ENCODE measurements around the gene MPRIP.

DNA sequence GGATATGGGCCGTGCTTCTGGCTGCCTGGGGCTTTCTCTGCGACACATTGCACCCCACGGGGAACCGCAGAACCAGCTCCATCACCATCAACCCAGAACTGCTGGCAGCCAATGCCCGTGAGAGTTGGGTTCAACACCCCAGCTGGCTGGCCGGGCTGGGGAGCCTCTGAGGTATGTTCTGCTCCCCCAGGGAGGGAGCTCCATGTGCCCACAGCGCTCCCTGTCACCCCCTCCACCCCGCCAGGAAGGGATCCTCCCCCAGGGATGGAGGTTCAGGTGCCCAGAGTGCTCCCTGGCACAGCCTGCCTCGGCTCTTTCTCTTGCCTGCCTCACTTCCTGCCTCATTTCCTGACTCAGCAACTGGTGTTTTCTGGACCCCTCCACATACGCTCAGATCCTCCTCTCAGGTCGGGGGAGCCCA is 24.2 kb upstream of the MPRIP start:
- TF ChIP-seq, protein P1, sequence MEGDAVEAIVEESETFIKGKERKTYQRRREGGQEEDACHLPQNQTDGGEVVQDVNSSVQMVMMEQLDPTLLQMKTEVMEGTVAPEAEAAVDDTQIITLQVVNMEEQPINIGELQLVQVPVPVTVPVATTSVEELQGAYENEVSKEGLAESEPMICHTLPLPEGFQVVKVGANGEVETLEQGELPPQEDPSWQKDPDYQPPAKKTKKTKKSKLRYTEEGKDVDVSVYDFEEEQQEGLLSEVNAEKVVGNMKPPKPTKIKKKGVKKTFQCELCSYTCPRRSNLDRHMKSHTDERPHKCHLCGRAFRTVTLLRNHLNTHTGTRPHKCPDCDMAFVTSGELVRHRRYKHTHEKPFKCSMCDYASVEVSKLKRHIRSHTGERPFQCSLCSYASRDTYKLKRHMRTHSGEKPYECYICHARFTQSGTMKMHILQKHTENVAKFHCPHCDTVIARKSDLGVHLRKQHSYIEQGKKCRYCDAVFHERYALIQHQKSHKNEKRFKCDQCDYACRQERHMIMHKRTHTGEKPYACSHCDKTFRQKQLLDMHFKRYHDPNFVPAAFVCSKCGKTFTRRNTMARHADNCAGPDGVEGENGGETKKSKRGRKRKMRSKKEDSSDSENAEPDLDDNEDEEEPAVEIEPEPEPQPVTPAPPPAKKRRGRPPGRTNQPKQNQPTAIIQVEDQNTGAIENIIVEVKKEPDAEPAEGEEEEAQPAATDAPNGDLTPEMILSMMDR (IDR thresholded peaks at IDR 0.05; ENCODE audit: poor library complexity, severe bottlenecking): no peak
- TF ChIP-seq POLR2AphosphoS5 (IDR thresholded peaks at IDR 0.05) (no peak), EZH2 (IDR thresholded peaks at IDR 0.05; ENCODE audit: borderline replicate concordance, insufficient read depth, low read length, poor library complexity, severe bottlenecking) (no peak), MXI1 (conservative IDR thresholded peaks at IDR 0.05; ENCODE audit: poor library complexity, severe bottlenecking) (no peak), EP300 (conservative IDR thresholded peaks at IDR 0.05; ENCODE audit: poor library complexity, severe bottlenecking) (no peak), RAD21 (conservative IDR thresholded peaks at IDR 0.05) (no peak)
- TF ChIP-seq, protein P2, sequence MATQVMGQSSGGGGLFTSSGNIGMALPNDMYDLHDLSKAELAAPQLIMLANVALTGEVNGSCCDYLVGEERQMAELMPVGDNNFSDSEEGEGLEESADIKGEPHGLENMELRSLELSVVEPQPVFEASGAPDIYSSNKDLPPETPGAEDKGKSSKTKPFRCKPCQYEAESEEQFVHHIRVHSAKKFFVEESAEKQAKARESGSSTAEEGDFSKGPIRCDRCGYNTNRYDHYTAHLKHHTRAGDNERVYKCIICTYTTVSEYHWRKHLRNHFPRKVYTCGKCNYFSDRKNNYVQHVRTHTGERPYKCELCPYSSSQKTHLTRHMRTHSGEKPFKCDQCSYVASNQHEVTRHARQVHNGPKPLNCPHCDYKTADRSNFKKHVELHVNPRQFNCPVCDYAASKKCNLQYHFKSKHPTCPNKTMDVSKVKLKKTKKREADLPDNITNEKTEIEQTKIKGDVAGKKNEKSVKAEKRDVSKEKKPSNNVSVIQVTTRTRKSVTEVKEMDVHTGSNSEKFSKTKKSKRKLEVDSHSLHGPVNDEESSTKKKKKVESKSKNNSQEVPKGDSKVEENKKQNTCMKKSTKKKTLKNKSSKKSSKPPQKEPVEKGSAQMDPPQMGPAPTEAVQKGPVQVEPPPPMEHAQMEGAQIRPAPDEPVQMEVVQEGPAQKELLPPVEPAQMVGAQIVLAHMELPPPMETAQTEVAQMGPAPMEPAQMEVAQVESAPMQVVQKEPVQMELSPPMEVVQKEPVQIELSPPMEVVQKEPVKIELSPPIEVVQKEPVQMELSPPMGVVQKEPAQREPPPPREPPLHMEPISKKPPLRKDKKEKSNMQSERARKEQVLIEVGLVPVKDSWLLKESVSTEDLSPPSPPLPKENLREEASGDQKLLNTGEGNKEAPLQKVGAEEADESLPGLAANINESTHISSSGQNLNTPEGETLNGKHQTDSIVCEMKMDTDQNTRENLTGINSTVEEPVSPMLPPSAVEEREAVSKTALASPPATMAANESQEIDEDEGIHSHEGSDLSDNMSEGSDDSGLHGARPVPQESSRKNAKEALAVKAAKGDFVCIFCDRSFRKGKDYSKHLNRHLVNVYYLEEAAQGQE (IDR thresholded peaks at IDR 0.05; ENCODE audit: borderline replicate concordance): no peak
